K562 (cell line): ENCODE measurements around the gene RECK. TPM values are rescaled to one million over a fixed set of nuclear protein-coding genes. Genes with fewer than 3 reads are reported as not detected.

Experiments
- FOXA1 ChIP-seq: fragments of 450-650 bp; IDR thresholded peaks from 2 replicates; pipeline ENCODE4 v1.6.1; 2016; ENCODE audit warnings: mild to moderate bottlenecking, borderline replicate concordance
- MLLT1 ChIP-seq, 2 experiments: fragments of 450-650 bp; IDR thresholded peaks; 2 replicates each; pipeline ENCODE4 v1.6.1; 2016
- NR0B1 ChIP-seq: fragments of 450-650 bp; IDR thresholded peaks from one replicate; pipeline ENCODE4 v1.6.1; 2018; ENCODE audit warnings: mild to moderate bottlenecking, moderate library complexity; ENCODE audit not compliant: partially characterized antibody
- POLR3G ChIP-seq: IDR thresholded peaks from 2 replicates; pipeline ENCODE4 v1.6.1; 2011; ENCODE audit not compliant: insufficient read length, insufficient replicate concordance; ENCODE audit errors: extremely low read depth
- PPARD ChIP-seq: fragments of 250-450 bp; sonication (Bioruptor Pico); IDR thresholded peaks from 2 replicates; pipeline ENCODE4 v1.8.0; 2022; ENCODE audit warnings: inconsistent platforms, mild to moderate bottlenecking, moderate library complexity
- RBM34 ChIP-seq: fragments of 200-400 bp; formaldehyde crosslinking; IDR thresholded peaks from 2 replicates; pipeline ENCODE4 v1.6.1; 2018; ENCODE audit warnings: low read length, borderline replicate concordance; ENCODE audit not compliant: insufficient read depth
- polyA plus RNA-seq, 8 experiments: library from polyadenylated mRNA; depleted of rRNA in 4 of 8; stranded (reverse) in 5 of 8; unstranded in 3 of 8; fragments of >200 nt; fragmentation: Nextera tagmentation in 2 of 8; fragmentation: Illumina TruSeq in 1 of 8; extraction: Ambion mirVana in 2 of 8; extraction: Trizol in 1 of 8; gene quantifications; 2 replicates each; pipeline versions ENCODE4 v1.2.1 to v1.2.3, GENCODE V29; 2011 to 2014; ENCODE audit warnings: inconsistent platforms in 1 of 8, missing spikeins in 1 of 8
- total RNA-seq, 7 experiments: library from RNA; depleted of rRNA in 6 of 7; stranded (reverse); fragments of >200 nt in 6 of 7; fragmentation: Illumina TruSeq in 2 of 7; extraction: Trizol in 2 of 7; gene quantifications; 2 replicates each; pipeline versions ENCODE4 v1.2.1 to v1.2.3, GENCODE V29; 2011 to 2021; ENCODE audit warnings: low replicate concordance in 1 of 7

The RECK gene
- total and polyA plus RNA-seq, 9 of the 15 experiments (the other 6 are each of a cell fraction or from before 2014, with no cell fraction given) = 0.04 to 0.36 (median 0.16) TPM

GRCh38 chr9:36147441-36148175, 110.9 kb downstream of the RECK start (continued):
- no peak for TF ChIP-seq MLLT1 (IDR thresholded peaks at IDR 0.05)
- no peak for TF ChIP-seq FOXA1
- no peak for TF ChIP-seq NR0B1
- TF ChIP-seq POLR3G = no peak
- no peak for TF ChIP-seq RBM34
- no peak for TF ChIP-seq PPARD (CRISPR knock-in tag)
